K562 (cell line): ENCODE measurements around the gene CDC42EP3. TPM values are rescaled to one million over a fixed set of nuclear protein-coding genes. Genes with fewer than 3 reads are reported as not detected.

ENCODE experiments used
- ATAC-seq: fragments of 200-7000 bp; cut with Tn5 transposase; 3 replicates; pipeline ENCODE4 v1.9.1; 2020; ENCODE audit warnings: moderate library complexity
- BruUV-seq: library from RNA; stranded (reverse); fragments of 400-500 nt; replicated peaks from 2 replicates; lab custom pipeline; 2021; lab: Mats Ljungman, UMichigan
- CTCF ChIA-PET: fragments of 300-600 bp; formaldehyde crosslinking; extraction: SDS; loops from one replicate; lab custom pipeline; 2021; ENCODE audit warnings: low intra/inter-chr PET ratio; lab: Yijun Ruan, JAX
- POLR2A ChIA-PET: fragments of 300-600, 350-650 bp; sonication (Branson Sonifier 250); formaldehyde crosslinking; extraction: SDS; loops from one replicate; lab custom pipeline; 2021; ENCODE audit warnings: antibody characterized with exemption, inconsistent platforms; lab: Yijun Ruan, JAX
- DNase-seq, 4 experiments: peaks; one replicate each; pipeline versions ENCODE4 v3.0.0 to v3.0.0-alpha.2; 2011 to 2018; ENCODE audit warnings: low spot score in 3 of 4, mixed read lengths in 3 of 4; ENCODE audit errors: extremely low read depth in 1 of 4
- FAIRE-seq: peaks from 2 replicates; lab custom pipeline; 2011; peaks lifted over from hg19 to GRCh38; lab: Jason Lieb, UNC
- H2AFZ ChIP-seq: 2 replicates; pipeline ENCODE4 v1.6.0; 2011; ENCODE audit warnings: low read depth, low read length, control low read depth, inconsistent platforms
- H3K27ac ChIP-seq: fragments of 200-600 bp; 3 replicates; pipeline ENCODE4 v1.8.0; 2011; ENCODE audit warnings: low read depth, mild to moderate bottlenecking, control low read depth, inconsistent platforms, low read length, moderate library complexity, mixed read lengths; ENCODE audit errors: extremely low read depth
- H3K27me3 ChIP-seq, 2 experiments: fragments of 300-600 bp in 1 of 2; 2 replicates in 1 of 2; 3 replicates in 1 of 2; pipeline versions ENCODE4 v1.6.0 to v1.8.0; 2011; ENCODE audit warnings: inconsistent platforms in 2 of 2, low read length in 2 of 2, mild to moderate bottlenecking in 1 of 2, mixed read lengths in 1 of 2, moderate library complexity in 1 of 2; ENCODE audit not compliant: control insufficient read depth in 2 of 2, insufficient read depth in 2 of 2
- H3K36me3 ChIP-seq: fragments of 300-600 bp; 3 replicates; pipeline ENCODE4 v1.8.0; 2011; ENCODE audit warnings: mild to moderate bottlenecking, low read length, inconsistent platforms; ENCODE audit not compliant: control insufficient read depth, insufficient read depth
- H3K4me1 ChIP-seq, 2 experiments: fragments of 200-600 bp in 1 of 2; replicated peaks in 1 of 2; 2 replicates in 1 of 2; 3 replicates in 1 of 2; pipeline versions ENCODE4 v1.5.1 to v1.8.0; 2011; ENCODE audit warnings: inconsistent platforms in 2 of 2, low read length in 2 of 2, mild to moderate bottlenecking in 1 of 2, mixed read lengths in 1 of 2, moderate library complexity in 1 of 2; ENCODE audit not compliant: control insufficient read depth in 2 of 2, insufficient read depth in 2 of 2
- H3K4me2 ChIP-seq: 2 replicates; pipeline ENCODE4 v1.6.1; 2011; ENCODE audit warnings: low read length, control low read depth, inconsistent platforms, mixed read lengths; ENCODE audit not compliant: insufficient read depth
- H3K4me3 ChIP-seq: fragments of 200-600 bp; sonication (generic), shearing (Covaris generic); 2 replicates; pipeline ENCODE4 v1.5.1; 2016; ENCODE audit warnings: control low read depth, inconsistent platforms
- H3K79me2 ChIP-seq: fragments of 200-600 bp; 3 replicates; pipeline ENCODE4 v1.8.0; 2011; ENCODE audit warnings: low read length, inconsistent platforms; ENCODE audit not compliant: control insufficient read depth, insufficient read depth
- H3K9ac ChIP-seq, 2 experiments: 2 replicates each; pipeline versions ENCODE4 v1.6.0 to v1.6.1; 2011; ENCODE audit warnings: low read depth in 2 of 2, low read length in 2 of 2, control low read depth in 1 of 2, inconsistent platforms in 1 of 2, mild to moderate bottlenecking in 1 of 2, mixed read lengths in 1 of 2; ENCODE audit not compliant: insufficient read depth in 1 of 2
- H3K9me1 ChIP-seq: one replicate; pipeline ENCODE4 v1.6.0; 2011; ENCODE audit warnings: inconsistent platforms, mild to moderate bottlenecking, low read length, moderate library complexity; ENCODE audit not compliant: control insufficient read depth, insufficient read depth
- H3K9me3 ChIP-seq: replicated peaks from 2 replicates; pipeline ENCODE4 v1.5.1; 2011; ENCODE audit warnings: low read depth, low read length, inconsistent platforms; ENCODE audit not compliant: control insufficient read depth, insufficient read depth
- H4K20me1 ChIP-seq: replicated peaks from 2 replicates; pipeline ENCODE4 v1.6.1; 2011; ENCODE audit warnings: low read length, inconsistent platforms, mixed read lengths; ENCODE audit not compliant: control insufficient read depth, insufficient read depth
- ATF1 ChIP-seq, 2 experiments: fragments of 450-650 bp in 1 of 2; IDR thresholded peaks; 2 replicates each; pipeline ENCODE4 v1.6.1; 2016; ENCODE audit warnings: missing compliant biosample characterization in 1 of 2, missing genetic modification characterization in 1 of 2
- BCOR ChIP-seq: fragments of 450-650 bp; IDR thresholded peaks from 2 replicates; pipeline ENCODE4 v1.6.1; 2016
- EP400 ChIP-seq: fragments of 450-650 bp; IDR thresholded peaks from 2 replicates; pipeline ENCODE4 v1.6.1; 2017; ENCODE audit warnings: antibody characterized with exemption, mild to moderate bottlenecking, moderate library complexity
- HMG20A ChIP-seq: fragments of 450-650 bp; formaldehyde crosslinking; conservative IDR thresholded peaks from 2 replicates; pipeline ENCODE4 v1.4.0; 2020; ENCODE audit warnings: mild to moderate bottlenecking, mixed read lengths
- KLF6 ChIP-seq: fragments of 250-450 bp; sonication (Bioruptor Pico); IDR thresholded peaks from 2 replicates; pipeline ENCODE4 v1.4.0; 2020; ENCODE audit warnings: mild to moderate bottlenecking, moderate library complexity, borderline replicate concordance
- L3MBTL2 ChIP-seq: fragments of 450-650 bp; IDR thresholded peaks from 2 replicates; pipeline ENCODE4 v1.6.1; 2016; ENCODE audit warnings: mild to moderate bottlenecking, moderate library complexity
- MAZ ChIP-seq, 2 experiments: fragments of 450-650 bp in 1 of 2; sonication (generic) in 1 of 2; formaldehyde crosslinking; IDR thresholded peaks in 1 of 2; conservative IDR thresholded peaks in 1 of 2; 2 replicates each; pipeline versions ENCODE4 v1.4.0 to v1.5.0; 2020; ENCODE audit warnings: mild to moderate bottlenecking in 1 of 2, missing genetic modification reagents in 1 of 2
- NFYB ChIP-seq: IDR thresholded peaks from 2 replicates; pipeline ENCODE4 v1.6.1; 2011; ENCODE audit warnings: mild to moderate bottlenecking, moderate library complexity; ENCODE audit not compliant: insufficient read length; ENCODE audit errors: extremely low read depth
- NR0B1 ChIP-seq: fragments of 450-650 bp; IDR thresholded peaks from one replicate; pipeline ENCODE4 v1.6.1; 2018; ENCODE audit warnings: mild to moderate bottlenecking, moderate library complexity; ENCODE audit not compliant: partially characterized antibody
- NR4A1 ChIP-seq, 2 experiments: fragments of 250-450 bp in 1 of 2; fragments of 450-650 bp in 1 of 2; sonication (Bioruptor Pico) in 1 of 2; IDR thresholded peaks; 2 replicates each; pipeline versions ENCODE4 v1.4.0 to v1.6.1; 2016 to 2020; ENCODE audit warnings: mild to moderate bottlenecking in 2 of 2, missing compliant biosample characterization in 1 of 2, missing genetic modification characterization in 1 of 2, moderate library complexity in 1 of 2
- RERE ChIP-seq: sonication (generic); formaldehyde crosslinking; IDR thresholded peaks from 2 replicates; pipeline ENCODE4 v1.8.0; 2023; ENCODE audit warnings: missing genetic modification reagents, mild to moderate bottlenecking, borderline replicate concordance
- SAFB ChIP-seq: fragments of 200-400 bp; formaldehyde crosslinking; IDR thresholded peaks from 2 replicates; pipeline ENCODE4 v1.6.1; 2017; ENCODE audit warnings: low read depth, low read length, borderline replicate concordance
- SNAPC5 ChIP-seq: fragments of 250-450 bp; sonication (Bioruptor Pico); IDR thresholded peaks from 2 replicates; pipeline ENCODE4 v1.8.0; 2021; ENCODE audit warnings: moderate library complexity, mild to moderate bottlenecking, inconsistent platforms
- WGBS: fragments of 100-300 bp; shearing (Covaris generic); methylation state at CpG from one replicate; pipeline ENCODE4 v1.1.6; 2016; ENCODE audit warnings: low coverage, mixed read lengths; ENCODE audit not compliant: insufficient coverage; ENCODE audit errors: missing lambda C conversion rate; 5-methylcytosine and 5-hydroxymethylcytosine counted together
- in situ Hi-C: fragments of 300-500 bp; cut with MboI; formaldehyde crosslinking; loops from 4 replicates; pipeline ENCODE4 v1.15.0; 2018; ENCODE audit warnings: inconsistent platforms, mixed read lengths
- intact Hi-C: fragments of 100-400 bp; cut with micrococcal nuclease; formaldehyde crosslinking; loops from 2 replicates; pipeline ENCODE4 v1.14.2; 2022
- polyA plus RNA-seq, 8 experiments: library from polyadenylated mRNA; depleted of rRNA in 4 of 8; stranded (reverse) in 5 of 8; unstranded in 3 of 8; fragments of >200 nt; fragmentation: Nextera tagmentation in 2 of 8; fragmentation: Illumina TruSeq in 1 of 8; extraction: Ambion mirVana in 2 of 8; extraction: Trizol in 1 of 8; gene quantifications; 2 replicates each; pipeline versions ENCODE4 v1.2.1 to v1.2.3, GENCODE V29; 2011 to 2014; ENCODE audit warnings: inconsistent platforms in 1 of 8, missing spikeins in 1 of 8
- total RNA-seq, 7 experiments: library from RNA; depleted of rRNA in 6 of 7; stranded (reverse); fragments of >200 nt in 6 of 7; fragmentation: Illumina TruSeq in 2 of 7; extraction: Trizol in 2 of 7; gene quantifications; 2 replicates each; pipeline versions ENCODE4 v1.2.1 to v1.2.3, GENCODE V29; 2011 to 2021; ENCODE audit warnings: low replicate concordance in 1 of 7

CDC42EP3 gene
- total and polyA plus RNA-seq, 9 of the 15 experiments (the other 6 are each of a cell fraction or from before 2014, with no cell fraction given) = 0.72 to 6.4 (median 2.0) TPM

GRCh38 chr2:37686792-37687526 lies 15.5 kb upstream of the CDC42EP3 start:
- in situ Hi-C loops (no loop called here), intact Hi-C loops (no loop called here)
- H2AFZ ChIP-seq = no peak overlapping the region
- H3K27me3 ChIP-seq = no peaks in the 10 kb centered on the region
- no TSS peak for BruUV-seq
- ChIA-PET CTCF (no interaction called here), POLR2A (no interaction called here)
- WGBS = 18% methylated on average over 1 of the region's 1 CpG
- H3K4me1 ChIP-seq = peaks cover 0 to 16% of the 10 kb centered on the region in 2 experiments; a peak in 4 of 5 replicates
- H3K9ac ChIP-seq = no peak overlapping the region
- no peak overlapping the region for H3K4me3 ChIP-seq
- FAIRE-seq (no peak), DNase-seq (no peak), ATAC-seq (no peak)
- H3K27ac ChIP-seq = no peak overlapping the region
- H3K9me1 ChIP-seq = no peaks in the 10 kb centered on the region
- no peaks in the 10 kb centered on the region for H3K9me3 ChIP-seq
- no peak overlapping the region for H3K4me2 ChIP-seq
- H3K36me3 ChIP-seq = no peaks in the 10 kb centered on the region
- no peaks in the 10 kb centered on the region for H3K79me2 ChIP-seq
- H4K20me1 ChIP-seq = no peaks in the 10 kb centered on the region
- TF ChIP-seq MAZ (CRISPR knock-in tag; conservative IDR thresholded peaks at IDR 0.05 in 1 of 2, IDR thresholded peaks at IDR 0.05 in 1 of 2) (no peak), EP400 (no peak), HMG20A (CRISPR knock-in tag) (no peak), SNAPC5 (CRISPR knock-in tag) (no peak), NR4A1 (CRISPR knock-in tag; IDR thresholded peaks at IDR 0.05) (no peak), NR4A1 (tag; IDR thresholded peaks at IDR 0.05) (no peak), NFYB (no peak), SAFB (no peak), BCOR (no peak), NR0B1 (no peak), RERE (CRISPR knock-in tag) (no peak), KLF6 (no peak), L3MBTL2 (no peak), ATF1 (CRISPR knock-in tag; IDR thresholded peaks at IDR 0.05) (no peak), ATF1 (tag; IDR thresholded peaks at IDR 0.05) (no peak)
